Astrocyte (in vitro differentiated cells and primary cell): ENCODE measurements around the gene UBE2V1. TPM values are rescaled to one million over a fixed set of nuclear protein-coding genes. Genes with fewer than 3 reads are reported as not detected.

ENCODE experiments used
- DNase-seq: peaks from one replicate; pipeline ENCODE4 v3.0.0-alpha.2; 2010; ENCODE audit warnings: low read depth
- FAIRE-seq: peaks from 2 replicates; lab custom pipeline; 2011; peaks lifted over from hg19 to GRCh38; lab: Jason Lieb, UNC
- H2AFZ ChIP-seq: 2 replicates; pipeline ENCODE4 v1.6.0; 2012; ENCODE audit warnings: low read depth, low read length, inconsistent platforms
- H3K27ac ChIP-seq: 2 replicates; pipeline ENCODE4 v1.5.1; 2011; ENCODE audit warnings: low read depth, low read length, inconsistent platforms
- H3K27me3 ChIP-seq: 2 replicates; pipeline ENCODE4 v1.6.0; 2011; ENCODE audit warnings: low read length, inconsistent platforms; ENCODE audit not compliant: insufficient read depth
- H3K36me3 ChIP-seq: 2 replicates; pipeline ENCODE4 v1.5.1; 2011; ENCODE audit warnings: low read length, inconsistent platforms; ENCODE audit not compliant: insufficient read depth
- H3K4me1 ChIP-seq: 2 replicates; pipeline ENCODE4 v1.5.1; 2011; ENCODE audit warnings: low read length, inconsistent platforms; ENCODE audit not compliant: insufficient read depth
- H3K4me2 ChIP-seq: 2 replicates; pipeline ENCODE4 v1.6.0; 2012; ENCODE audit warnings: low read length, inconsistent platforms
- H3K4me3 ChIP-seq: 2 replicates; pipeline ENCODE4 v1.5.1; 2011; ENCODE audit warnings: low read depth, mild to moderate bottlenecking, low read length, inconsistent platforms; ENCODE audit not compliant: insufficient read depth
- H3K79me2 ChIP-seq: 2 replicates; pipeline ENCODE4 v1.6.0; 2012; ENCODE audit warnings: mild to moderate bottlenecking, low read length, inconsistent platforms; ENCODE audit not compliant: insufficient read depth
- H3K9ac ChIP-seq: 2 replicates; pipeline ENCODE4 v1.6.0; 2012; ENCODE audit warnings: mild to moderate bottlenecking, low read length, inconsistent platforms
- H3K9me3 ChIP-seq: 2 replicates; pipeline ENCODE4 v1.5.1; 2012; ENCODE audit warnings: low read depth, mild to moderate bottlenecking, low read length, inconsistent platforms; ENCODE audit not compliant: insufficient read depth
- H4K20me1 ChIP-seq: 2 replicates; pipeline ENCODE4 v1.6.0; 2012; ENCODE audit warnings: low read length, inconsistent platforms; ENCODE audit not compliant: insufficient read depth
- H3K27ac Mint-ChIP-seq: one replicate; pipeline ENCODE4 v1.8.0; 2021; ENCODE audit warnings: mild to moderate bottlenecking, mixed read lengths; ENCODE audit not compliant: unreplicated experiment
- H3K27me3 Mint-ChIP-seq: one replicate; pipeline ENCODE4 v1.8.0; 2021; ENCODE audit warnings: low read depth, mixed read lengths; ENCODE audit not compliant: unreplicated experiment
- H3K36me3 Mint-ChIP-seq: one replicate; pipeline ENCODE4 v1.8.0; 2021; ENCODE audit warnings: low read depth, mixed read lengths; ENCODE audit not compliant: unreplicated experiment
- H3K4me1 Mint-ChIP-seq: one replicate; pipeline ENCODE4 v1.8.0; 2021; ENCODE audit warnings: low read depth, mixed read lengths; ENCODE audit not compliant: unreplicated experiment
- H3K4me3 Mint-ChIP-seq: one replicate; pipeline ENCODE4 v1.8.0; 2021; ENCODE audit warnings: mild to moderate bottlenecking, moderate library complexity, mixed read lengths; ENCODE audit not compliant: unreplicated experiment
- H3K9me3 Mint-ChIP-seq: one replicate; pipeline ENCODE4 v1.8.0; 2021; ENCODE audit warnings: mild to moderate bottlenecking, mixed read lengths; ENCODE audit not compliant: unreplicated experiment
- CTCF ChIP-seq: IDR thresholded peaks from 2 replicates; pipeline ENCODE4 v1.5.1; 2011; ENCODE audit warnings: low read depth, mild to moderate bottlenecking, inconsistent platforms, low read length, moderate library complexity; ENCODE audit not compliant: insufficient read depth
- EZH2 ChIP-seq: IDR thresholded peaks from 2 replicates; pipeline ENCODE4 v1.6.1; 2012; ENCODE audit warnings: mild to moderate bottlenecking, low read length, inconsistent platforms; ENCODE audit not compliant: insufficient read depth
- total RNA-seq: library from RNA; stranded (reverse); gene quantifications from 2 replicates; pipeline ENCODE4 v1.2.1, GENCODE V29; 2021

The UBE2V1 gene
- total RNA-seq, 1 donor from 2014 or later, result 139 TPM

DNA sequence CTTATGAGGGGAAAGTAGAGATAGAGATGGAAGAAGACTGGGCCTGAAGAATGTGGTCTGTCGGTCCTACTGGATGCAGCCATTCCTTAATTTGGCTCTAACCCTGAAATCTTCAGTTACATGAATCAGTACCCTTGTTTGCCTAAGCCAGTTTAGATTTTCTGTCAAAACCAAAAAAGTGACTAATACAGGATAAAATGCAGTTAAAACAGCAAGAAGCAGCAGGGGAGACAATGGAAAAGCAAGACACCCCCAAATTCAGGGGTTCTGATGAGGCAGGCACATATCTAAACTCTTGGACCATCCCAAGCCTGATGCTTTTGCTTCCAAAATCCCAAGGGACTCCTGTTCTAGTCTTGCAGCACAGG is 17.4 kb upstream of the UBE2V1 start:
- TF ChIP-seq CTCF, result no peak
- no peak for TF ChIP-seq EZH2
- Mint-ChIP-seq H3K27ac (no peak overlapping the region), H3K36me3 (peaks cover 35% of the 10 kb centered on the region), H3K27me3 (no peaks in the 10 kb centered on the region), H3K4me1 (peaks cover 13% of the 10 kb centered on the region), H3K4me3 (no peak overlapping the region), H3K9me3 (no peaks in the 10 kb centered on the region)
- H3K9ac ChIP-seq, result peak overlapping the region; percentile 20
- H3K36me3 ChIP-seq, result peaks cover 36% of the 10 kb centered on the region
- H4K20me1 ChIP-seq, result peaks cover 62% of the 10 kb centered on the region
- H3K9me3 ChIP-seq, result no peaks in the 10 kb centered on the region
- H3K27ac ChIP-seq, result peak overlapping the region; percentile 36
- H3K27me3 ChIP-seq, result no peaks in the 10 kb centered on the region
- H3K4me3 ChIP-seq, result no peak overlapping the region
- FAIRE-seq, result peak; percentile 72
- DNase-seq, result no peak
- H3K79me2 ChIP-seq, result peaks cover 40% of the 10 kb centered on the region
- H2AFZ ChIP-seq, result no peak overlapping the region
- peaks cover 14% of the 10 kb centered on the region for H3K4me1 ChIP-seq
- H3K4me2 ChIP-seq, result peak overlapping the region; percentile 45

GRCh38 chr20:50129662-50130355 is 16.9 kb upstream of the UBE2V1 start:
- Histone ChIP-seq H3K9ac (no peak overlapping the region), H3K4me2 (peak overlapping the region; percentile 45), H4K20me1 (peaks cover 62% of the 10 kb centered on the region), H3K36me3 (peaks cover 36% of the 10 kb centered on the region), H3K27me3 (no peaks in the 10 kb centered on the region), H3K4me1 (peaks cover 14% of the 10 kb centered on the region), H3K27ac (peak overlapping the region; percentile 22), H3K79me2 (peaks cover 37% of the 10 kb centered on the region), H3K4me3 (no peak overlapping the region), H2AFZ (no peak overlapping the region), H3K9me3 (no peaks in the 10 kb centered on the region)
- H3K4me1 Mint-ChIP-seq, result peaks cover 13% of the 10 kb centered on the region
- TF ChIP-seq CTCF (no peak), EZH2 (no peak)
- FAIRE-seq, result no peak
- H3K36me3 Mint-ChIP-seq, result peaks cover 37% of the 10 kb centered on the region
- H3K27me3 Mint-ChIP-seq, result no peaks in the 10 kb centered on the region
- H3K27ac Mint-ChIP-seq, result peak overlapping the region; percentile 16
- no peak overlapping the region for H3K4me3 Mint-ChIP-seq
- no peaks in the 10 kb centered on the region for H3K9me3 Mint-ChIP-seq
- DNase-seq, result no peak

DNA sequence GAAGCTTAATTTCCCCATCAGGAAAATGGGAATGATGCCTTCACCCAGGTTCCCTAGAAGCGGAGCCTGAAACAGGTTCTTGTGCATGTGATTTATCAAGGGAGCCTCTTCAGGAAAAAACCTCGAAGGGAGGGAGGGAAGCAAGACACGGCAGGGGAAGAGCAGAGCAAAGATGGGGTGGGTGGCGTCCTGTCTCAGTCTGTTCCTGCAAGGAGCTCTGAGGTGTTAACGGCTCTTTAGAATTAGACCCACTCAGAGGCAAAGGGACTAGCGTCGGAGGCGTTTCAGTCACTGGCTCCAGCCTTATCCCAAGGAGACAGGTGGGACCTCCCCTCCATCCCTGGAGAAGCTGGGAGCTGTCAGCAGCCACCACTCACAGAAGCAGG is 15.6 kb upstream of the UBE2V1 start:
- H3K9me3 Mint-ChIP-seq, result peaks cover 1% of the 10 kb centered on the region
- no peaks in the 10 kb centered on the region for H3K27me3 Mint-ChIP-seq
- Histone ChIP-seq H3K27ac (no peak overlapping the region), H3K79me2 (peaks cover 30% of the 10 kb centered on the region), H3K4me1 (peaks cover 14% of the 10 kb centered on the region), H3K4me3 (no peak overlapping the region), H3K4me2 (no peak overlapping the region), H3K9ac (no peak overlapping the region), H3K9me3 (no peaks in the 10 kb centered on the region), H3K36me3 (peaks cover 46% of the 10 kb centered on the region), H3K27me3 (no peaks in the 10 kb centered on the region), H4K20me1 (peaks cover 56% of the 10 kb centered on the region), H2AFZ (no peak overlapping the region)
- H3K36me3 Mint-ChIP-seq, result peaks cover 40% of the 10 kb centered on the region
- FAIRE-seq, result no peak
- TF ChIP-seq CTCF (no peak), EZH2 (no peak)
- peaks cover 13% of the 10 kb centered on the region for H3K4me1 Mint-ChIP-seq
- DNase-seq, result no peak
- no peak overlapping the region for H3K4me3 Mint-ChIP-seq
- H3K27ac Mint-ChIP-seq, result no peak overlapping the region
